CD14-positive monocyte (primary cell): ENCODE results near the gene COL27A1. TPM values are rescaled to one million over a fixed set of nuclear protein-coding genes. Genes with fewer than 3 reads are reported as not detected.

Experiments
- DNase-seq, 3 donors: peaks; one replicate each; pipeline ENCODE4 v3.0.0-alpha.2; 2011 to 2022
- H2AFZ ChIP-seq: 2 replicates; pipeline ENCODE4 v1.6.0; 2012; ENCODE audit warnings: mild to moderate bottlenecking, low read depth, low read length, inconsistent platforms; ENCODE audit not compliant: insufficient read depth, poor library complexity, severe bottlenecking
- H3K27ac ChIP-seq, 2 donors: 1 replicate in 1 of 2; 2 replicates in 1 of 2; pipeline ENCODE4 v1.5.1; 2012 to 2013; ENCODE audit warnings: low read length in 2 of 2, control low read depth in 1 of 2, inconsistent platforms in 1 of 2, low read depth in 1 of 2, mild to moderate bottlenecking in 1 of 2
- H3K27me3 ChIP-seq, 2 donors: one replicate each; pipeline versions ENCODE4 v1.6.0 to v1.6.1; 2011 to 2013; ENCODE audit warnings: low read length in 2 of 2; ENCODE audit not compliant: control insufficient read depth in 2 of 2, insufficient read depth in 2 of 2
- H3K36me3 ChIP-seq, 2 donors: replicated peaks in 1 of 2; 1 replicate in 1 of 2; 2 replicates in 1 of 2; pipeline versions ENCODE4 v1.5.1 to v1.6.1; 2012 to 2013; ENCODE audit warnings: low read length in 2 of 2, control low read depth in 1 of 2, inconsistent platforms in 1 of 2, mild to moderate bottlenecking in 1 of 2; ENCODE audit not compliant: insufficient read depth in 2 of 2, control insufficient read depth in 1 of 2
- H3K4me1 ChIP-seq, 2 donors: 1 replicate in 1 of 2; 2 replicates in 1 of 2; pipeline versions ENCODE4 v1.5.1 to v1.6.1; 2012 to 2013; ENCODE audit warnings: low read length in 2 of 2, control low read depth in 1 of 2, inconsistent platforms in 1 of 2, mild to moderate bottlenecking in 1 of 2, moderate library complexity in 1 of 2; ENCODE audit not compliant: insufficient read depth in 2 of 2, control insufficient read depth in 1 of 2
- H3K4me2 ChIP-seq: replicated peaks from 2 replicates; pipeline ENCODE3; 2012; ENCODE audit warnings: low read length, moderate library complexity, mild to moderate bottlenecking; ENCODE audit not compliant: poor library complexity, severe bottlenecking; ENCODE audit errors: extremely low read depth
- H3K4me3 ChIP-seq, 3 experiments: fragments of 200-600 bp in 1 of 3; sonication (generic) in 1 of 3; replicated peaks in 1 of 3; 1 replicate in 2 of 3; 2 replicates in 1 of 3; pipeline ENCODE4 v1.5.1; 2011 to 2013; ENCODE audit warnings: low read length in 3 of 3, mild to moderate bottlenecking in 3 of 3, control low read depth in 2 of 3, low read depth in 2 of 3, inconsistent platforms in 1 of 3, moderate library complexity in 1 of 3
- H3K79me2 ChIP-seq: 2 replicates; pipeline ENCODE4 v1.6.0; 2012; ENCODE audit warnings: mild to moderate bottlenecking, control low read depth, inconsistent platforms, low read length, moderate library complexity; ENCODE audit not compliant: insufficient read depth
- H3K9ac ChIP-seq: 2 replicates; pipeline ENCODE4 v1.6.0; 2017; ENCODE audit warnings: low read length, mild to moderate bottlenecking; ENCODE audit not compliant: insufficient read depth, poor library complexity, severe bottlenecking
- H3K9me3 ChIP-seq, 2 donors: replicated peaks in 1 of 2; 1 replicate in 1 of 2; 2 replicates in 1 of 2; pipeline versions ENCODE4 v1.5.1 to v1.6.1; 2012 to 2013; ENCODE audit warnings: low read length in 2 of 2, control low read depth in 1 of 2; ENCODE audit not compliant: control insufficient read depth in 1 of 2, insufficient read depth in 1 of 2
- H4K20me1 ChIP-seq: 2 replicates; pipeline ENCODE4 v1.6.0; 2012; ENCODE audit warnings: mild to moderate bottlenecking, low read length, control low read depth, moderate library complexity; ENCODE audit not compliant: insufficient read depth
- H3K27ac Mint-ChIP-seq, 7 donors: one replicate each; pipeline ENCODE4 v1.8.0; 2020; ENCODE audit warnings: mild to moderate bottlenecking in 7 of 7, mixed read lengths in 7 of 7, moderate library complexity in 6 of 7, inconsistent platforms in 2 of 7
- H3K27me3 Mint-ChIP-seq, 3 donors: one replicate each; pipeline ENCODE4 v1.8.0; 2021 to 2022; ENCODE audit warnings: low read depth in 3 of 3, mild to moderate bottlenecking in 3 of 3, mixed read lengths in 3 of 3, moderate library complexity in 3 of 3, inconsistent platforms in 1 of 3
- H3K36me3 Mint-ChIP-seq, 2 donors: one replicate each; pipeline ENCODE4 v1.8.0; 2020; ENCODE audit warnings: mixed read lengths in 2 of 2, inconsistent platforms in 1 of 2, mild to moderate bottlenecking in 1 of 2
- H3K4me1 Mint-ChIP-seq: one replicate; pipeline ENCODE4 v1.8.0; 2020; ENCODE audit warnings: mild to moderate bottlenecking, mixed read lengths
- H3K4me3 Mint-ChIP-seq, 2 donors: one replicate each; pipeline ENCODE4 v1.8.0; 2020; ENCODE audit warnings: mild to moderate bottlenecking in 2 of 2, mixed read lengths in 2 of 2, moderate library complexity in 1 of 2
- H3K9me3 Mint-ChIP-seq, 7 donors: one replicate each; pipeline ENCODE4 v1.8.0; 2020 to 2022; ENCODE audit warnings: mixed read lengths in 7 of 7, mild to moderate bottlenecking in 6 of 7, moderate library complexity in 6 of 7, inconsistent platforms in 2 of 7
- CTCF ChIP-seq: fragments of 200-600 bp; IDR thresholded peaks from one replicate; pipeline ENCODE4 v1.8.0; 2022; ENCODE audit warnings: antibody characterized with exemption, mild to moderate bottlenecking
- WGBS: methylation state at CpG from one replicate; pipeline ENCODE4 v1.1.5; 2013; ENCODE audit warnings: missing lambda C conversion rate; ENCODE audit not compliant: insufficient coverage; 5-methylcytosine and 5-hydroxymethylcytosine counted together
- intact Hi-C, 2 donors: fragments of 100-400 bp; cut with micrococcal nuclease; formaldehyde crosslinking; loops; one replicate each; pipeline versions ENCODE4 v1.15.0 to v1.15.1; 2023
- polyA plus RNA-seq, 3 donors: library from polyadenylated mRNA; depleted of rRNA in 1 of 3; unstranded in 2 of 3; stranded (reverse) in 1 of 3; fragments of 300-500 nt in 2 of 3; fragments of >200 nt in 1 of 3; fragmentation: Illumina TruSeq in 2 of 3; gene quantifications; 1 replicate in 2 of 3; 2 replicates in 1 of 3; pipeline ENCODE4 v1.2.3, GENCODE V29; 2012 to 2021

Gene COL27A1
- polyA plus RNA-seq, 3 donors, result 0.03 TPM; not detected in 2

DNA sequence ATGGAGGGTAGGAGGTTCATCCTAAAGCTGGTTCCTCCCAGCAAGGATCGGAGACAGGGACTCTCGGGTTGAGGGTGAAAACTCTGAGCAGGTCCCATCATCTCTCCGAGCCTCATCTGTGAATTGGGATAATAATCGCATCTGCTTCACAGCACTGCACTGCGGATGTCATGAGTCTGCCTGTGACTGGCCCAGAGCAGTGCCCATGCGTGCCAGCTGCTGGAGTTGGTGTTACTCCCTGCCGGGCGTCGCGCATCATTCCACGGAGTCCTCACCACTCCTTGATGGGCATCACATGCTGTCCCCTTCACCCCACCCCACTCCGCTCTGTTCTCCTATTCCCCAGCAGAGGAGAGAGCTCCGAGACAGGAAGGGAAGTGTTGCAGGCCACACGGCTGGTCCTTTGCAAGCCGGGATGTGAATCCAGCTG, 132.4 kb downstream of the COL27A1 start:
- Histone ChIP-seq H3K9me3 (no peaks in the 10 kb centered on the region), H4K20me1 (no peaks in the 10 kb centered on the region), H3K36me3 (no peaks in the 10 kb centered on the region), H3K9ac (no peak overlapping the region), H3K79me2 (no peaks in the 10 kb centered on the region), H3K4me2 (no peak overlapping the region), H3K4me1 (peaks cover 3 to 4% of the 10 kb centered on the region in 2 donors), H3K27ac (no peak overlapping the region), H3K27me3 (peaks cover 0 to 5% of the 10 kb centered on the region in 2 donors), H2AFZ (no peak overlapping the region), H3K4me3 (no peak overlapping the region)
- H3K9me3 Mint-ChIP-seq, result peaks cover 0 to 3% (median 0%) of the 10 kb centered on the region in 7 donors
- DNase-seq, result no peak
- no peak for TF ChIP-seq CTCF
- WGBS, result 86% methylated on average over 15 of the region's 15 CpGs
- peaks cover 10 to 16% (median 13%) of the 10 kb centered on the region in 3 donors for H3K27me3 Mint-ChIP-seq
- no peaks in the 10 kb centered on the region for H3K36me3 Mint-ChIP-seq
- H3K4me1 Mint-ChIP-seq, result peaks cover 3% of the 10 kb centered on the region
- H3K27ac Mint-ChIP-seq, result no peak overlapping the region
- no peak overlapping the region for H3K4me3 Mint-ChIP-seq
- intact Hi-C loops, result no loop called here

DNA sequence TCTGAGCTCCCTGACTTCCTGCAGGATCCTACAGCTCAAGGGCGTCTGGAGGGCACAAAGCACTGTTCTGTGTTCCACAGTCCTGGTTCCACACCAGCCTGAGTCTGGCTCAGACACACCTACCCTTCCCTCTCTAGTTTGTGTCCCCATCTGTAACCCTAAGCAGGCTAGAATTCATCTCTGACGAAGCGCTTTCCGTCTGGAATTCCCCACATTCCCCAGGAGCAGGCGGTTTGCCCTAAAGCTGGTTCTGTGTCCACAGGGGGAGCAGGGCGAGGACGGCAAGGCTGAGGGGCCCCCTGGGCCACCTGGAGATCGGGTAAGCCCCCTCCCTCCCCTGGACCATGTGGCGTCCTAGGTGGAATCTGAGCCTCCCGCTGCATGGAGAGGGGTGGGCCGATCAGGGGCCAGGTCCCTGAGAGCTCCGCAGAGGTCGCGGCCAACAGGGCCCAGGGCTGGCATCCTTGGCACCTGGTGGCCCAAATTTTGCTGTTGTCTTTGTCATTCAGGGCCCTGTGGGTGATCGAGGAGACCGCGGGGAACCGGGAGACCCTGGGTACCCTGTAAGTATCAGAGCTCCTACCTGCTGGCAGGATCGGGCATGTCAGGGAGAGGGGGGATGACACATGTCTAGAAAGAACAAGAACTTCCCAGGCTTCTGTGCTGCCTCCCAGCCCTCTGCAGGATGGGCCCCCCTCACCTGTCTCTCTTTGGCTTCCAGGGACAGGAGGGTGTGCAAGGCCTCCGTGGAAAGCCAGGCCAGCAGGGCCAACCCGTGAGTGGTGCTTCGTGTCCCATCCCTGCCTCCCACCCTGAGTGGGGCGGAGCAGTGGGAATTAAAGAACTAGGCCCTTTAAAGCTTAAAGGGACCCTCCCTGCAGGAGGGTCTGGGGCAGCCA, 133.1 kb downstream of the COL27A1 start:
- no peaks in the 10 kb centered on the region for H3K79me2 ChIP-seq
- no peaks in the 10 kb centered on the region for H4K20me1 ChIP-seq
- H3K4me3 ChIP-seq, result no peak overlapping the region
- H3K27me3 Mint-ChIP-seq, result peaks cover 12 to 19% (median 13%) of the 10 kb centered on the region in 3 donors
- H3K4me2 ChIP-seq, result no peak overlapping the region
- H3K36me3 ChIP-seq, result no peaks in the 10 kb centered on the region
- H3K4me1 ChIP-seq, result no peaks in the 10 kb centered on the region
- no peak for DNase-seq
- peaks cover 0 to 8% of the 10 kb centered on the region in 2 donors for H3K27me3 ChIP-seq
- no peaks in the 10 kb centered on the region for H3K9me3 ChIP-seq
- H3K9me3 Mint-ChIP-seq, result peaks cover 0 to 3% (median 0%) of the 10 kb centered on the region in 7 donors
- WGBS, result 87% methylated on average over 11 of the region's 23 CpGs
- no peak overlapping the region for H3K4me3 Mint-ChIP-seq
- intact Hi-C loops, result no loop called here
- H3K4me1 Mint-ChIP-seq, result no peaks in the 10 kb centered on the region
- no peaks in the 10 kb centered on the region for H3K36me3 Mint-ChIP-seq
- H3K27ac Mint-ChIP-seq, result peak overlapping the region in 1 of 7 donors; percentile 87
- TF ChIP-seq CTCF, result no peak
- no peak overlapping the region for H3K27ac ChIP-seq
- no peak overlapping the region for H2AFZ ChIP-seq
- H3K9ac ChIP-seq, result no peak overlapping the region
